ENCODE results near the gene SRSF3.
"Not testable (repeated sequence)": the region's sequence is repeated elsewhere in the genome, so short reads cannot be mapped to it uniquely, and the experiment has no call there.

SRSF3 gene

DNA sequence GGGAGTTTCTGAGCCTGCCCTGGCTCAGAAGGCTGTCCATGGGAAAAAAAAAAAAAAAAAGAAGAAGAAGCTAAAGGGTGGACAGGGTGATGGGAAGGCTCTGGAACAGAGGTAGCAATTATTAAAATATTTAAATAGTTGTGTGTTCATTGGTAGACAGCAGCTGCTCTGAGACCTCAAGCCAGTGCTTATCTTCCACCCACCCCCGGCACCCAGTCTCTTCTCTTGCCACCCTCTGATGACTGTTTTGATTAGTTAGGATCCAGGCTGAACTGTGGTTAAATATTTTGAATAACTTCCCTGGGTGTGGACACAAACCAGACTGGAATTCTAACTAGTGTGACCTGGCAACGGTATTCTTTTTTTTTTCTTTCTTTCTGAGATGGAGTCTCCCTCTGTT is 16.9 kb upstream of the SRSF3 start:
- peak; percentile 97 for DNase-seq

DNA sequence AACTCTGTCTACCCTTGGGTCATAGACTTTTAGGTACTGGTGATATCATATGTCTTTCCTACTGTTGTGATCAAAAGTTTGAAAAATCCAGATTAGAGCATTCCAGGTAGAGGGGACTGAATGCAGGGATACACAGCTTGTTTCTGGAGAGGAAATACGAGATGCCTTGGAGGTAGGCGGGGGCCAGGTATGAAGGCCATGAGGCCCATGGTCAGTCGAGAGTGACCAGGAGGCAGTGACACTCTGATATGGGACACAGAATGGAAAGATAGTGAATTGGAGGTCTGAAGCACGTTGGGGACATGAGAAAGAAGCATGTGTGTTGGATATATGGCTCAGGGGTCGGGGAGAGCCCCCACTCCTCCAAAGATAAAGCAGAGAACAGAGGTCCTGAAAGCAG is 16.1 kb upstream of the SRSF3 start:
- DNase-seq = no peak

DNA sequence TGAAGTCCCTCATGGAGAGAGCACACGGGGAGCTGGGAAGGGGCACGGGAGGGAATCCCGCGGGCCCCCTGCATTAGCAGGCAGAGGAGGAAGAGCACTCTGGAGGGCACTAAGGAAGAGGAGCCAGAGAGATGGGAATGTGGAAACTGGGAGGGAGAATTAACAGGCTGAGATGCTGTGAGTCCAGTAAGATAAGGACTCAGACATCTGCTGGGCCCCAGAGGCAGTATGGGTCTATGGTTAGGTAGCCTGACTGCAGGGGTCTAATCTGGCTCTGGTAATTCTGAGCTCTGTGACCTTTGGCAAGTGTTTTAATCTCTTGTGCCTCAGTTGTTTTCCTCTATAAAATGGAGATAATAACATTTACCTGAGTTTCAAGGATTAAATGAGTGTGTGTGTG is 15.7 kb upstream of the SRSF3 start:
- no peak for DNase-seq

DNA sequence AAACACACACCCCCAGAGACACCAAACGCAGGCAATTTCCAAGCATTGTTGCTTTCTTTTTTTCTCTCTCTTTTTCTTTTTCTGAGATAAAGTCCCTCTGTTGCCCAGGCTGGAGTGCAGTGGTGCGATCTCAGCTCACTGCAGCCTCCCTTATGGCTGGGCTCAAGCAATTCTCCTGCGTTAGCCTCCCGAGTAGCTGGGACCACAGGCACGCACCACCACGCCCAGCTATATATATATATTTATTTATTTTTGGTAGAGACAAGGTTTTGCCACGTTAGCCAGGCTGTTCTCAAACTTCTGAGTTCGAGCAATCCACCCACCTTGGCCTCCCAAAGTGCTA is 14.0 kb upstream of the SRSF3 start:
- DNase-seq = no peak

DNA sequence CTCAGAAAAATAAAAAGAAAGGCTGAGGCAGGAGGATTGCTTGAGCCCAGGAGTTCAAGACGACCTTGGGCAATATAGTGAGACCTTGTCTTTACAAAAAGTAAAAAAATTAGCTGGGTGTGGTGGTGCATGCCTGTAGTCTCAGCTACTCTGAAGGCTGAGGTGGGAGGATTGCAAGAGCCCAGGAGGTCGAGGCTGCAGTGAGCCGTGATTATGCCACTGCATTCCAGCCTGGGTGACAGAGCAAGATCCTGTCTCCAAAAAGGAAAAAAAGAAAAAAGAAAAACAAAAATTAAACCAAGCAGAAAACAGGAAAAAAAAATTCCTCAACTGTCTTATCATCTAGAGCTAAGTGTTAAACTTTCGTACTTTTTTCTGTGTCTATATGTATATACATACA is 12.4 kb upstream of the SRSF3 start:
- DNase-seq = peak; percentile 49

DNA sequence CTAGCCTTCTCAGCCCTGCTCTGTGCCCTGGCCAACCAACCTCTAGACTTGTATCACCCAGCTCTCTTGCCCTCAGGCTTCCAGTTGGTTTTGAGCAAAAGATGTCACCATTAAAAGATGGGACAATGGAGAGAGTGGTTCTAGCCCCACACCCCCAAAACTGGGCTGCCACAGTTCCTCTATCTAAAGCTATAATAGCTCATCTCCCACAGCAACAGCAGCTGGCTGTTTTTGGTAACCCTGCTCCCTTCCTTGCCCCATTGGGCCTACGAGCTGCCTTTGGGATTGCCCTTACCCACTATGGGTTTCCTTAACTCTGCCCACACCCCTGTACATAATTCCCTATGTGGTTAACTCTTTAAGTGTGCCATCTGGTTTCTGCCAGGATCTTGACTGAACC is 7.6 kb upstream of the SRSF3 start:
- no peak for DNase-seq

DNA sequence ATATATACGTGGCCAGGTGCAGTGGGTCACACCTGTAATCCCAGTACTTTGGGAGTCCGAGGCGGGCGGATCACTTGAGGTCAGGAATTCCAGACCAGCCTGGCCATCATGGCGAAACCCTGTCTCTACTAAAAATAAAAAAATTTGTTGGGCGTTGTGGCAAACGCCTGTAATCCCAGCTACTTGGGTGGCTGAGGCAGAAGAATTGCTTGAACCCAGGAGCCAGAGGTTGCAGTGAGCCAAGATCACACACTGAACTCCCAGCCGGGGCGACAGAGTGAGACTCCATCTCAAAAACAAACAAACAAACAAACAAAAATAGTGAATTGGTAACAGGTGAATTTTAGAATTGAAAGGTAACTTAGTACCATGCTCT is 5.1 kb upstream of the SRSF3 start:
- not testable (repeated sequence) for DNase-seq

DNA sequence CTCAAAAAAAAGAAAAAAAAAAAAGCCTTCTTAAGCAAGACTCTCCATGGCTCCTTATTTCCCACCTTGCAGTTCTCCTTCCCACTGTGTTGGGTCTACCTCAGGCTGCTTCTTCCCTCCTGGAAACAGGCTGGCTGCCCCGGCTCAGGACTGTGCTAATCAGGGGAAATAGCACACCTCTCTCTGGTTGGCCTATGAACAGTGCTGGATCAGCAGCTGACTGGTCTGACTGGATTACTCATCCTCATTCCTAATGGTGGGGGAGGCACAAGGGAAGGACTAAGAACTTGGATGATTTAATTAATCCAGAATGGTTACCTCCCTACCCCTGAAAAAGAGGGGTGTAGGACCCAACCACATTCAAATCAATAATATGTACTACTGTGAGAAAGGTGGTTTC is 3.9 kb upstream of the SRSF3 start:
- DNase-seq = peak; percentile 85

DNA sequence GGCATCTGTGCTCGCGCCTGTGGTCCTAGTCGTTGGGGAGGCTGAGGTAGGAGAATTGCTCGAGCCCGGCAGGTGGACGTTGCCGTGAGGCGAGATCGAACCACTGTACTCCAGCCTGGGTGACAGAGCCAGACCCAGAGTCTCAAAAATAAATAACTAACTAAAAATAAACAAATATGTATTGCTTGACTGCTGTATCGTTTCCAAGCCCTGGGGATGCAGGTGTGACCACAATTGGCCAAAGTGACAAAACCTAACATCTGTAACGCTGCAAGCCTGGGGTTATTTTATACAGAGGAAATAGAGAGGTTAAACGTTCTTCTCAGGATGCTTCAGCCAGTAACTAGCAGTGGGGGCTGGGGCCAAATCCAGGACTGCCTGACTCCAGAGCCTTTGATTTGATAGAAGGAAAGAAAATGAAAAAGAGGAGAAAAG is 1.9 kb upstream of the SRSF3 start:
- DNase-seq = no peak

DNA sequence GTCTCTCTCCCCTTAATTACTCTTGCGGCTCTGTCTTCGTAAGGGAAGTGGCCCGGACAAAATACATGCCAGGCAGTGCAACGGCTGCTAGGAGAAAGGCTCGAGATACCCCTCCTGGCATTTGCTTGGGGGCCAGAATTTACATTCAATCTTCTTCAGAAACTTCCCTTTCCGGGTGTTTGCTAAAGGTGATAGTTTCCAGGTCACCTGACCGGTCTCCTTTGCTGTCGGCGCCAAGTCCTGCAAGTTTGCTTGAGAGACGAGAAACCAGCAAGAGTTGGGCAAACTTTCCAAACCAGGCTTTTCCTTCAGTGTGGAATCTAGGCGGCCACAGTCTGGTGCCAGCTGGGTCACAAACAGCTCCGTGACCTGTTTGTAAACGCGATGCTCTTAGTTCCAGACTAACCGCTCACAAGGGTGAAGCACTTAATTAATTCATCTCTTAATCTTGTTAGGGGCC is 563 bp upstream of the SRSF3 start:
- peak; percentile 66 for DNase-seq

DNA sequence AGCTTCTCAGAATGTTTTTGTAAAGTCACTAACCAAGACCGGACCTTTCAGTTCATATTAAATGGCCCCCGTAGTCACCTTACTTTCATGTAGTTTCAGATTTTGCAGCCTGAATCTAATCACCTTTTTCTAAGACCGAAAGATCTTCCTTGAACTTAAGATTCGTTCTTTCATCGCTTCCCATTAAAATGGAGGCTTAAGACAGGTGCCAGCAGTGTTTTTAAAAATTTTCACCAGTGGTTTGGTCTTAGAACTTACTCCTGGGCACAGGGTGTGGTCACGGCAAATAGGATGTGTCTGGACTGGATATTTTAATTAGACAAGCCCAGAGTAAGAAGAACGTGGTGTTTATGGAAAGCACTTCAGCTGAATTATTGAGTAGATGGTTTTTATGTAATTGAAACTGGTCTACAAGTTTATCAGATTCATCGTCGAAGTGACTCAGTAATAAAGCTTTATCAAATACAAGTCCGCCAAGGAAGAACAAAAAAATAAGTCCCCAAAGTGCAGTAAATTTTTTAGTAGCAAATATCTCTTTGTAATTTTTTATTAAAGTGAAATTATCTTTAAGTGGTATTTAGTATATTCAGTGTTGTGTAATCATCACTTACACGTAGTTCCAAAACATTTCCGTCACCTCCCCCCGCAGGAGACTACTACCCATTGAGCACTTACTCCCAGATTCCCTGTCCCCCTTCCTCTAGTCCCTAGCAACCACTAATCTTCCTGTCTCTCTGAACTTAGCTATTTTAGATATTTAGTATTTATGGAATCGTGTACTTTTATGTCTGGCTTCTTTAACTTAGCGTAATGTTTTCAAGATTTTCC is 868 bp downstream of the SRSF3 start:
- DNase-seq = peak; percentile 50

DNA sequence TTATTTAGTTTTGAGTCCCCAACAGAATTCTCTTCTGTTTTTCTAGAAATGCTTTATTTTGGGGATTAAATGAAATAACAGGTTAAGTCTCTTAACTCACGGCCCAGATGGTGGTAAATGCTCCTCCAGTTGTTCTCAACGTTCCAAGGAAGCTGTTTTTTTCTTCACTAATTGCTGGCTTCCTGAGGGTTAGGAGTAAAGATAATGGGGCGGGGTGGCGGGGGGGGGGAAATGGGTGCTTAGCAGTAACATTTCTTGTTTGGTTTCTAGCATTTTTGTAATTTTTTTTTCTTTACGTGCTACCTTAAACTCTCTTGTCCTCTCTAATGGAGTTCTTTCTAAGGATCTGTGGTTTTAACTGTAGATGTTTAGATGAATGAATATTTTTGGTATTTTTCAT is 2.2 kb downstream of the SRSF3 start:
- DNase-seq = no peak

DNA sequence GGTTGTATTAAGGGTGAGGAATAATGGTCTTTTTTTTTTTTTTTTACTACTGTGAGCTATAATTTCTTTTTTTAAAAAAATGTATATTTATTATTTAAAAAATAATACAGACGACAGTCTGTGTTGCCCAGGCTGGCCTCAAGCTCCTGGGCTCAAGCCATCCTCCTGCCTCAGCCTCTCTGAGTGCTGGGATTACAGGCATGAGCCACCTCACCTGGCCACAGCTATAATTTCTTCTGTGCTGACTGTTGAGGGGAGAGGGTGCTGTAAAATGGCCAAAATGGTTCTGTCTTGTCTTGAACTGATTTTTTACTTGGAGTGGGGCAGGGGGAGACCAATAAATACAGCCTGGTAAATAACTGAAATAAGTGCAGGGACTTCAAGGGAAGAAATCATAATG is 3.6 kb downstream of the SRSF3 start:
- no peak for DNase-seq

DNA sequence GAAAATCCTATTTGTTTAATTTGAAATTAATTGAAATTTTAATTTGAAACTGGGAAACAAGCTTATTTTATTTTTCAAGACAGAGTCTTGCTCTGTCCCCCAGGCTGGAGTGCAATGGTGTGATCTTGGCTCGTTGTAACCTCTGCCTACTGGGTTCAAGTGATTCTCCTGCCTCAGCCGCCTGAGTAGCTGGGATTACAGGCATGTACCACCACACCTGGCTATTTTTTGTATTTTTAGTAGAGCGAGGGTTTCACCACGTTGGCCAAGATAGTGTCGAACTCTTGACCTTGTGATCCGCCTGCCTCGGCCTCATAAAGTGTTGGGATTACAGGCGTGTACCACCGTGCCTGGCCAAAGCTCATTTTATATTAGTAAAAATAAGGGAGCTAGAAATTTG is 4.2 kb downstream of the SRSF3 start:
- DNase-seq = no peak

DNA sequence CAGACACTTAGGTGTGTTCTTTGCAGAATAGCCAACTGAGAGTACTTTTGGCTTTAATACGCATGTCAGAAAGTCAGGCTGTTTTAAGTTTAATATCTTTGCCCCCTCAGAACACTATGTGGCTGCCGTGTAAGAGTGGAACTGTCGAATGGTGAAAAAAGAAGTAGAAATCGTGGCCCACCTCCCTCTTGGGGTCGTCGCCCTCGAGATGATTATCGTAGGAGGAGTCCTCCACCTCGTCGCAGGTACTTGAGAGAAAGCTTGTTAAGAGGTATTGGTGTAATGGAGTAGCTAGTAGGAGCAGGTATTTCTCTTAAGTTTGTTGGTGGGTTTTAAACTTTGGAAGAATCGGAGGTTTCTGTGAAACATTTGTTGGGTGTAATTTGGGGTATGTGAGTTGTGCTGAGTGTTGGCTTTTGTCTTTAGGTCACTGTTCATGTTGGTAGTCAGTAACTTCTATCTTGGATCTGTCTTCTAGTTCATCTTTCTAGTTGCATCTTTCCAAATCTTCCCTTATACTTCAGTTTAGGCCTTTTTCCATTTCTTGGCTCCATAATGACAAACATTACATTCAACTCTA is 4.7 kb downstream of the SRSF3 start:
- no peak for DNase-seq

DNA sequence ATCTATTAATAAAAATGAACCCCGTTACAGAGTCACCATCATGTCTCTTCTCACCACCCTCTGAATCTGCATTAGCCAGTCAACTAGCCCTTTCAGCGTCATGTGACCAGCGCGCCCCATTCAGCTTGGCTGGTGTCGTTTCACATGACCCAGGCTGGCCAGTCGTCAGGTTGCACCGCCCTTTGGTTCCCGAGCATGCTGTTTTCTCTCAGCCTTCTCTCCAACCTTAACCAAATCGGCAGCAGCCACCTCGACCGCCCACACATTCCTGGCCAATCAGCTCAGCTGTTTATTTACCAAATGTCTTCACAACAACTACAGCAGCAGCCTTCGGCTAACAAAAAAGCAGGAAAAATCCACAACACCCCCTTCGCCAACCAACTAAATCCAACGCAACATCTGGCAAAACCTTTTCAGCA is 5.6 kb downstream of the SRSF3 start:
- no peak for DNase-seq

DNA sequence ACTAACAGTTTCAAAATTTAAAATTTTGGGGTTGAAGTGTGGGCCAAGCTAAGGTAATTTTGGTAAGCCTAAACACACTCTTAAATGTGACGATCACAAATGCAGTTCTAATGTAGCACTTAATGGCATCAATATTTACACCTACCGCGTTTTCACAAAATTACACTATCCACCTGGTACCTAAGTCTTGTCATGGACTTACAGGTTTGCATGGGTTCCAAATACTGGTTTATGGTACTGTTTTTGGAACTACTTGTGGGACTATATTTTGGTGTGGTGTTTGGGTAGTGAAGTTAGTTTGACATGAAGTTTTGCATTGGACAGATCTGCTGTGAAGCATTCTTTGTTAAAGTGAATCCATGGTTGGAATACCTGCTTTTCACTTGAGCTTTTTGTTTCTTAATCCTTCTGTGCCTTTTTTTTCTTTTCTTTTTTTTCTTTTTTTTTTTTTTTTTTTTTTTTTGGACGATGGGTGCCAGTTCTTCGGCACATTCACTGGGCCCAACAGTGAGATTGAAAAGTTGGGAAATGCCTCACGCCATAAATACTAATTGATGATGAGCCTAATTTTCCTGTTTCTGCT is 6.5 kb downstream of the SRSF3 start:
- DNase-seq = no peak

DNA sequence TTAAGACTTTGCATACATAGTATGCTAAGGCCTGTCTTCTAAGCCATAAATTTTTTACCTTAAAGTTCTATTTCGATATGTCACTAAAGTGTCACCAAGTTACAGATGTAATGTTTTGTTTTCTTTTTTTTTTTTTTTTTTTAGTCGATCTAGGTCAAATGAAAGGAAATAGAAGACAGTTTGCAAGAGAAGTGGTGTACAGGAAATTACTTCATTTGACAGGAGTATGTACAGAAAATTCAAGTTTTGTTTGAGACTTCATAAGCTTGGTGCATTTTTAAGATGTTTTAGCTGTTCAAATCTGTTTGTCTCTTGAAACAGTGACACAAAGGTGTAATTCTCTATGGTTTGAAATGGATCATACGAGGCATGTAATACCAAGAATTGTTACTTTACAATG is 7.7 kb downstream of the SRSF3 start:
- not testable (repeated sequence) for DNase-seq

DNA sequence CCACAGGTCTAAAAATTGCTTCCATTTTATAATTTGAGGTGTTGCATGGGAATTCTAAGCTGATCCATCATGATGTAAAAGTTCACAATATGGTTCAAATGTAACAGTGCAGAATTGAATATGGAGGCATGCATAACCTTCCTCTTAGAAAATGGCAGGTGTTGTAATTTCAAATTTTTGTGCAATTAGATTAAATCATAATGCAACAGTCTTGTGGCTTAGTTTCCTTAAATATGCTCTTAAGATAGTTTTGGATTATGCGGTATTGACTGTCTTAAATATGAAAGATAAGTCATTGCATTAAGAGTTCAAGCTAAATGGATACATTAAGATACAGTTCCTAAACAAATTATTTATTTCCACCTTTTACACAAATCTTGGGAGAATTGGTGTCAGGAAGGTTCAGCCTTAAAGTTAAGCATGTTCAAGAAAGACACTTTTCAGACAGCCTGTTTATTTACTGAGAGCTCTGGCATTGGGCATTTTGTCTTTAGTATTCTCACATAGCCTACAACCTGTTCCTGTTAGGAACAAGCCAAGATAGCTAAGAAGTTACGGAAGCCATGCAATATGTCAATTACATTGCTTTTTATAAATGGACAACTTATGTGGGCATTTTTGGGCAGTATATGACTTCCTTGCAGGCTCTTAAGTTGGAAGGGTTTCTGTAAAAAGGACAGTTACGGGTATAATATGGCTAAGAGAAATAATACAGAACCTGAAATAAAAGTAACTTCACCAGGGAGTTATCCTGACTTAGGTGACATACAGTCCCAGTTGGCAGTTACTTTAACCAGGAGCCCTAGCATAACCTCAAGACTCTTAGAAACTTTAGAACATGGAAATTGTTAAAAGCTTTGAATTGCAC is 9.3 kb downstream of the SRSF3 start:
- no peak for DNase-seq

DNA sequence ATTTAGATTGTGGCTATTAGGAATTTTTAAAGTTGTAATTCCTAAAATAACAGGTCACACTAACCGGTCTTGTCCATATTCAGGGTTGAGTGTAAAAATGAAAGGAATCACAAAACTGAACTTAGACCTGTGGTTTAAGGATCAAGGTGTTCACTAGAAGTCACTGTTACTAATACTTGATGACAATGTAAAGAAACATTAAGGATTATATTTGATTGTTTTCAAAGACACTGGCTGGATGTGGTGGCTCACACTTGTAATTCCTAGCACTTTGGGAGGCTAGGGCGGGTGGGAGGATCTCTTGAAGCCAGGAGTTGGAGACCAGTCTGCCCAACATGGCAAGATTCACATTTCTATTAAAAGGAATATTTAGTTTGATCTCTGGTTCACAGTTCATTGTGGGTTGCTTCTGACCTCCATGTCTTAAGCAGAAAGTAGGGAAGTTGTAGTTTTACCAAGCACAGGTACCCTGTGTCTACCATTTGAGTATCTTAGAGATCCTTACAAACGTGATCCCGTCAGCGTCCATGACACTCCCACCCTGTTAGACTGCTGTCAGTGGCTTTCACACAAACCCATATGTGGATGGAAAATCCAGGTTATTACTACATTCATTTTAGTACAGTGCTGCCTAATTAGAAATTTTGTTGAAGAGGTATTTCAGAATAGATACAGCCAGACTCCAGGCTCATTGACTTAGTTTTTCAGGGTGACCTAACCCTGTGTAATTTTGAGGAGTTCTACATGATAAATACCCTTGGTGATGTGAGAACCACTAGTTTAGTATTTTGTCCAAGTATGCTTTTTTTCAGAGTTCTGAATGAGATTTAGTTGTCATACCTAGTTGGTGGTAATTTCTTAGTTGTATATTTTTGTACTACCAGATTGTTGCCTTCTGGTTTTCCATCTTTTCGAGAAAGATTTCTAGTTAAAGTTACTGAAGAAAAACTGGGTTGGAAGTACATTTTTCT is 10.2 kb downstream of the SRSF3 start:
- no peak for DNase-seq

DNA sequence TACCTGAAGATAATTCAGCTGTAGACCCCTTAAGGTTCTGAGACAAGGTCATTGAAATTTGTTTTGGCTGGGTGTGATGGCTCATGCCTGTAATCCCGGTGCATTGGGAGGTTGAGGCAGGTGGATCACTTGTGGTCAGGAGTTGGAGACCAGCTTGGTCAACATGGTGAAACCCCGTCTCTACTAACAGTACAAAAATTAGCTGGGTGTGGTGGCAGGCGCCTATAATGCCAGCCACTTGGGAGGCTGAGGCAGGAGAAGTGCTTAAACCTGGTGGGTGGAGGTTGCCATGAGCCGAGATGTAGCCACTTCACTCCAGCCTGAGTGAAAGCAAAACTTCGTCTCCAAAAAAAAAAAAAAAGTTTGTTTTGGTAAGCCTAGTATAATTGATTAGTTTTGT is 11.0 kb downstream of the SRSF3 start:
- no peak for DNase-seq
